ENCODE results near the gene RRBP1.

The RRBP1 gene

DNA sequence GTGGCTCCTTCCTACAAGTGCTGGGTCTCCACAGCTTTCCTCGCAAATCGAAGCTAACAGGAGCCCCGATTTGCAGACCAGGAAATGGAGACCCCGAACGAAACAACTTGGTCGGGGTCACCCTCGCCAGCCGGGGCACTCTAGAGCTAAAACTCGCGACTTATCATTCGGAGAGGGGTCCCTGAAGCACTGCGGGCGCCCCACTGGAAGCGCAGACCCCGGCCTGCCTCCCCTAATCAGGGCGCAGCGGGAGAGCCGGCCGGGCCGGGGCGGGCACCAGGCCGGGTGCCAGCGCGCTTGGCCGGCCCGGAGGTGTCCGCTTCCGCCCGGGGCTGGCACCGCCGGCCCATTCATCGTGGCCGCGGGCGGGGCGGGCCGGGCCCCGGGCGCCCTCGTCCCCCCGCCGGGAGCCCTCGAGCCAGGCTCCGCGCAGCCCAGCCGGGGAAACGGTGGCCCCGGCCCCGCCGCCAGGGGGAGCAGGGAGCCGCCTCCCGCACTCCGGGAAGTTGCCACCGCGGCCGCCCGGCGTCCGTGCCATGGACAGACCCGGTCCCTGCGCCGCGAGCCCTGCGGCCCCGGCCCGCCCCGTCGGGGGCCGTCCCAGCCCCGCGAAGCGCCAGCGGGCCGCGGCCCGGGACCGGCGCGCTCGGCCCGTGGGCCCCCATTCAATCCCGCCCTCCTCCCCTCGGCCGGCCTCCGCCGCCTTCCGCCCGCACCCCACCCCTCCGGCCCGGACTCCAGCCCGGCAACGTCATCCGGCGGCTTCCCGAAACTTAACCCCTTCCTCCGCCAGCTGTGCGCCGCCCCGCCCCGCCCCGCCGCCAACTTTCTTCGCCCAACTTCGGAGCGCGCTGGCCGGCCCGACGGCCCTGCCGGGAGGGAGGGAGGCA, 961 bp downstream of the RRBP1 start:
- DNase-seq (ENCODE audit: low spot score): peak; percentile 83

- DNase-seq (ENCODE audit: low spot score): no peak
Observed at GRCh38 chr20:17679941-17680835, 1.9 kb downstream of the RRBP1 start.

GRCh38 chr20:17678886-17679285, 3.2 kb downstream of the RRBP1 start:
- DNase-seq (ENCODE audit: low spot score): no peak

GRCh38 chr20:17678295-17678694, 3.7 kb downstream of the RRBP1 start:
- DNase-seq (ENCODE audit: low spot score): no peak

DNA sequence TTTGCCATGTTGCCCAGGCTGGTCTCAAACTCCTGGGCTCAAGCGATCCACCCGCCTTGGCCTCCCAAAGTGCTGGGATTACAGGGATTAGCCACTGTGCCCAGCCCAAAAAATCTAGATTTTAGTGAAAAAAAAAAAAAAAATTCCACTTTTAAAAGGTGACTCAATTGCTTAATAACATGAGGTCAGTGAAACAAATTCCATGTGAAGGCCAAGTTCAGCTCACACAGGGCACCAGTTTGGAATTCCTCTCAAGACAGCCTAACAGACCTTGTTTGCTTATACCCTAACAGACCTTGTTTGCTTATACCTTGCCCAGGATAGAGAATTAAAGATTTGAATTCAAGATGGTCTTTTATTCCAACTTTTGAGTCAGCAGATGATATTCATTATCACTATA, 5.1 kb downstream of the RRBP1 start:
- no peak for DNase-seq (ENCODE audit: low spot score)

DNA sequence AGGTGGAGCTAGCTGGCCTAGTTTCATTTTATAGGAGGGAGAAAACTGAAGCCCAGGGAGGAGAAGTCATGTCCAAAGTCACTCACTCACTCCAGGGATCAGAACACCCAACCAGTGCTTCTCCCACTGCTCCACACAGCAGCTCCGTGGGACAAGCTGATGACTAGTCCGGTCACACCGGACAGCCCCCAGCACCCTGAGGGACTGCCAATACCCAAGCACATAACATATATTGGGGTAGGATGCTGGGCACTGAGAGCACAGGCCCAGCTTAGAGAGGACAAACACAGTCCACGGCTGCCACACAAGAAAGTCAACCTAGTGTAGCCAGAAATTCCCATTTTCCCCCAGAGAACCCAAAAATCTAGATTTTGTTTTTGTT, 5.7 kb downstream of the RRBP1 start:
- no peak for DNase-seq (ENCODE audit: low spot score)

- DNase-seq (ENCODE audit: low spot score): no peak
Observed at GRCh38 chr20:17675519-17676377, 6.3 kb downstream of the RRBP1 start.

DNA sequence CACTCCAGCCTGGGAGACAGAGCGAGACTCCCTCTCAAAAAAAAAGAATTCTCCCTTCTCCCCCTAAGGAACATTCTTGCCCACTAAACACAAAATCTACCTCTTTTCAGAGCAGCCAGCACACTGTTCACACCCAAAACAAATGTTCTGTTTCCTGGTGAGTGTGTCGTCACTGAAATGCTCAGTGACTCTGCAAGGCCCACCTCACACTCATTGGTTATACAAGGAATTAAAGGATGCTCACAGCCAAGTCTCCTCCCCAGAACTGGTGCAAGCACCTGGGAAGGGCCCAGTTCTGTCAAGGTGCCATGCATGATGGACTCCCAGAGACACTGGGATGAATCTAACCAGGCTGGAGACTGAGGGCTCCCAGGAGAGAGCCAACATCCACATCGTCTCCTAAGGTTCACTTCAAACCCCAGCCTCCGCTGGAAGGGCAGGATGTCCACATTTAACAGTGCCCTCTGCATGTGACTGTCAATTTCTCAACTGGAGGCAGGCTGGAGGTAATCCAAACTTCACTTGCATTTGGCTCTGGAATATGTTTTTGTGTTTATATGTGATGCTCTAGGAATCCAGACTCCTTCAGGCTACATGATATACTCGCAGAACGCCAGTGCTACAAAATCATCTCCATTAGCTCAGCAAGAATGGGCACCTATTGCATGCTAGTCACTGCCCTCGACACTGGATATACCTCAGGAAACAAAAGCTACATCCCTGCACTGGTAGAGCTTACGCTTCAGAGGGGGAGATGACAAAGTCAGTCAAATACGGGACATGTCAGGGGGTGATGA, 7.1 kb downstream of the RRBP1 start:
- no peak for DNase-seq (ENCODE audit: low spot score)

- DNase-seq (ENCODE audit: low spot score): no peak
Observed at GRCh38 chr20:17673084-17673483, 9.0 kb downstream of the RRBP1 start.

GRCh38 chr20:17671565-17671964, 10.5 kb downstream of the RRBP1 start:
- DNase-seq (ENCODE audit: low spot score): no peak

GRCh38 chr20:17671011-17671410, 11.0 kb downstream of the RRBP1 start:
- DNase-seq (ENCODE audit: low spot score): no peak

DNA sequence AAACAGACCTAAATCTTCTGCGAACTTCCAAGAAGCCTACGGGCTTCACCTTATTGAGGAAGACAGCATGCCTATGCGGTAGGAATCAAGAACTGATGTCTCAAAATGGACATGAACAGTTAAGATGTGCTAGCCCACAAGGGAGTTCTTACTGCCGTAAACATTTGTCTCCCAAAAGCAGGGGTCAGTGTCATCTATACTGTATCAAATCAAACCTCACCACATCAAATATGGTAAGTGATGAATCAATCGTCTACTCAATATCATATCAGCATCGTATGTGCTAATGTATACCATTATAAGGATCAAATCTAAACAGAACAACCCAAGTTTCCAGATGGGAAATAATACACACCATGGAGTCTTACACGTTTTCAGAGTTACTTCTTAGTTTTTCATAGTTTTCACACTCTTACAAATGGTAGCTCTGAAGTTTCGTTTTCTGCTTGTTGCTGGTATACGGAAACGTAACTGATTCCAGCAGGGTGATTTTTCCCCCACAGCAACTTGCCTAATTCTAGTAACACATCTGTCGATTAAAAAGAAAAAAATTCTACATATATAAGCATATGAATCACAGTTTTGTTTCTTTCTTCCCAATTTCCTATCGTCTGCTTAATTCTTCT, 12.6 kb downstream of the RRBP1 start:
- DNase-seq (ENCODE audit: low spot score): no peak

DNA sequence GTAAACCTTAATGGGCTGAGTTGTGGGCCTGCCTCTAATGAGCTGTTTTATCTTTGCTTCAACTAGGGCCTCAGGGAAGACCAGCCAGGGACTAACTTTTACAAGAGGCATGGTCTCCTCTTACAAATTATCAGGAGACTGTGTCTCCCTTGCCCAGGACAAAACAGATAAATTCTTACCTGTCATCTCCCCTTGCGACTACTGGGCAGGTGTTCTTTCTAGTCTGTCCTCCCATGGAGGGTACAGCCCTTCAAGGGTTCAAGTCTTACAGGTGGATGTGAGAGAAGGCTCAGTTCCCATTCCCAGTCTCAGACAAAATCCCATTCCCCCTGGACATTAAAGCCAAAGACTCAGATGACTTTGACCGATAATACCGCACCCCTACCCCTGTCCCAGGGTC, 13.6 kb downstream of the RRBP1 start:
- DNase-seq (ENCODE audit: low spot score): no peak

DNA sequence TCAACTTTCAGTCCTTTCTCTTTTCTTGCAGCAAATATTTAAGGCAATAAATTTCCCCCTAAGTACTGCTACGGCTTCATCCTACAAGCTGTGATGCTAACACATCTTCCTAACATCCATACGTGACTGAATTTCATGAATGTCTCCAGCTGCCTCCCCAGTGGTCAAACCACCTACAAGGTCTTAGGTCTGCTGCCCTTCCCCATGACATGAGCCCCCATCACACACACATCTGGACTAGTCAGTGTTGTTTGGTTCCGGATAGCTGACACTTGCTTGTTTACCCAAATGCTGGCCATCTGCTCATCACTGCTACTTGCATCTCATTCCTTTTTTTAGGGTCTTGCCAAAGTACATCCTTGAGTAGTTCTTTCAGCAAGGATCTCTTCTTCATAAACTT, 14.6 kb downstream of the RRBP1 start:
- no peak for DNase-seq (ENCODE audit: low spot score)

DNA sequence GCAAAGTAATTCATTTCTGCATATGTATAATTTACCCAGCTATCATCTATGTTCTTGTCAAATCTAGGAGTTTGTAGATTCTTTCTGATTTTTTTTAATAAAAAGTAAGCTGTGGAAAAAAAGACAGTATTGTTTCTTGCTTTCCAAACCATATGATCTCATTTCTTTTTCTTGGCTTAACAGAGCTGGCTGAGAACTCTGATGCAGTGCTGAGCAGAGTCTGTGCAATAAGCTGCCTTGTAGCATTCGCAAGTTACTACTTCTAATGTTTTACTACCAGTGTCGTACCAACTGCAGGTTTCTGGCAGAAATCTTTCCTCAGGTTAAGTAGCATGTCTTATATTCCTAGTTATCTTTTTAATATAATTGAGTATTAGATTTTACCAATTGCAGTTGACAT, 15.6 kb downstream of the RRBP1 start:
- DNase-seq (ENCODE audit: low spot score): no peak

GRCh38 chr20:17665756-17666155, 16.3 kb downstream of the RRBP1 start:
- no peak for DNase-seq (ENCODE audit: low spot score)

GRCh38 chr20:17664025-17664633, 17.9 kb downstream of the RRBP1 start:
- DNase-seq (ENCODE audit: low spot score): no peak

DNA sequence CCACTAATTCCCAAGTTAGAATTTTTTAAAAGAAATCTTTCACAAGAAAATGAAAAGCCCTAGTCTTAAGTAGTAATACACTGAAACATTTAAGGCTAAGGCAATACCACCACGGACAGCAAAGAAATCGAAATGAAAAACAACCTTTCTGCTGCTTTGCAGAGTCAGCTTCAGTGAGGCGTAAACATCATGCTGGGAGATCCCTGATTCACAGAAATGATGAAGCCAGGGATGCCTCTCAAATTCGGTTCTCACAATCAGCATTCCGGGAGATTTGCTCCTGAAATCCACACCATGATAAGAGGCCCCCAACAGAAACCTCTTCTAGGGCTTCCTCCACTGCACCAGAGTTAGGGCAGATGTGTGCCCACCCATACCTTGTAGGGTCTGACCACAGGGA, 18.6 kb downstream of the RRBP1 start:
- no peak for DNase-seq (ENCODE audit: low spot score)

DNA sequence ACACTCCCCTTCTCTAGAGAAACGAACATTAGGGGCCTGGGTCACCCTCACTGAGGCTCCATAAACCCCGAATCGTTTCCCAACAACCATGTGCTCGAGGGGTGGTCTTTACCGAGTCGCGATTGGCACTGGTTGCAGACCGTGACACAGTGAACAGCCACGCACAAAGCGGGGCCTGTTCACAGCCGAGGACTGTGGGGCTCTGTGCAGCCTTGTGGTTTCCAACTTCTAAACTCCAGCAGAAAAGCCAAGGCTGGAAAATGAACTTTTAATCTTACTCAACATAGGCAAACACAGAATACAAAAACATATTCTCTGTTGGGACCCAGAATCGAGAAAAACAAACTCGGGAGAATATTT, 19.0 kb downstream of the RRBP1 start:
- DNase-seq (ENCODE audit: low spot score): peak; percentile 45

DNA sequence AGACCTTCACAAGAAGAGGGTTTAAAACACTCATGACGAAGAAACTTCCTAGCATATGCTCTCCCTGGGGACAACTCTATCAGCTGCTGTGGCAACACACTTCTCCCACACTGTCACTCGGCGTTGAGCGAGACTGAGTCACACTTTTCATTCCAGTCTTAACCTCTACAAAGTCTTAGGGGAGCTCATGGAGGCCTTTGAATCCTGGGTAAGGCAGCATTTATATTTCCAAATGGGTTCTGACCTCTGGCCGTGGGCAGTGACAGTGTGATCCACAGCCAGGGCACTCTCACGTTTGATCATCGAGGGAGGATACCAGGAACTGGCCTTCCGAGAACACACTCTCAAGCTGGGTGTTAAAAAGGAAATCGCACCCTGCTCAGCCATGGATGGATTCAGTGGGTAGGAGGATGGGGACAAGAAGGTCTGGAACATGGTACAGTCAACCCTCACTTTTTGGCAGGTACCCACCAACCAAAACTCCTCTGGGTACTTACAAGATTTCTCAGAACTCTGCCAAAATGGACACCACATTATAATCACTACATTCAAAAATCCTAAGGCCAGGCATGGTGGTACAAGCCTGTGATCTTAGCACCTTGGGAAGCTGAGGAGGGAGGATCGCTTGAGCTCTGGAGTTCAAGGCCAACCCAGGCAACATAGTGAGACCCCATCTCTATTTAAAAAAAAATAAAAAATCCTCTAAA, 19.6 kb downstream of the RRBP1 start:
- DNase-seq (ENCODE audit: low spot score): no peak

Data from putamen (tissue), 1 donor.